Measurements from ENCODE around the gene RAB17.

DNA sequence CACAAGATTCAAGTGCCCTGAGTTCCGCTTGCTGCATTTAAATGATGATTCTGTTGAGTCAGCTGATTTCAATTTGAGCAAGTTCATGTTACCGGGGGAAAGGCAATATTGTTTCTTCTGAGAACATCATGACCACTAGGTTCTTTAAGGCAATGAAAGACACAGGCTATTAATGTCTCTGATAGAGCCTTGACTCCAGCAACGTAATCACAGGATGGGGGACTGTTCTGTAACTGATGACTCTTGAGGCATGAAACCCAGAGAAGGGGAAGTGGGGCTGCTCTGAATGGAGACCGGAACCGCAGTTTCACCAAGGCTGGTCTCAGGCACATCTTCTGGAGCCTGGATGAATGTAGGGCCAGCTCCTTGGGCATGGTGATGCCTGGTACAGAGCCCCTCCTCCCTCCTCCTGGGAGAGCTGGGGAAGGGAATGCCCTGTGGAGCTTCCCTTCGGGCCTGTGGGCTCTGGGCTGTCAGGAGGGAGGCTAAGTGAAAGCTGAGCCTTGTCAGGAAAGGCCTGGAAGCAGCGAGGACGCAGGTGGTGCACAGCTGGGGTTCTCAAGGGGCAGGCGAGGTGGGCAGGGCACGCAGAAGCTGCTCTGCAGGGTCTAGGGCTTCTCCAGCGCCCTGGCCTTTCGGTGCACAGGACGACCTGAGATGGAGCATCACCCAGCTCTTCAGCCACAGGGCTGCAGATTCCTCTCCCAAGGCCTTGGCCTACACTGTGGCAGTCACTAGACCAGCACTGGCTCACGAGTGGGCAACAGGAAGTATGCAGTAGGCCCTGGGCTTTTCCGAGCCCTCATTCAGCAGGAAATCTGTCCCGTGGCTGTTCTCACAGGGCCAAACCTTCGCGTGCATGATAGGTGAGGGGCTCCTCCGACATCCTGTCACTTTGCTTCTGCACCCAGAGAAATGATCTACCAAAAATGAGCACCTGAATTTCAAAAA is 60.8 kb downstream of the RAB17 start:
- TF ChIP-seq, protein P1, sequence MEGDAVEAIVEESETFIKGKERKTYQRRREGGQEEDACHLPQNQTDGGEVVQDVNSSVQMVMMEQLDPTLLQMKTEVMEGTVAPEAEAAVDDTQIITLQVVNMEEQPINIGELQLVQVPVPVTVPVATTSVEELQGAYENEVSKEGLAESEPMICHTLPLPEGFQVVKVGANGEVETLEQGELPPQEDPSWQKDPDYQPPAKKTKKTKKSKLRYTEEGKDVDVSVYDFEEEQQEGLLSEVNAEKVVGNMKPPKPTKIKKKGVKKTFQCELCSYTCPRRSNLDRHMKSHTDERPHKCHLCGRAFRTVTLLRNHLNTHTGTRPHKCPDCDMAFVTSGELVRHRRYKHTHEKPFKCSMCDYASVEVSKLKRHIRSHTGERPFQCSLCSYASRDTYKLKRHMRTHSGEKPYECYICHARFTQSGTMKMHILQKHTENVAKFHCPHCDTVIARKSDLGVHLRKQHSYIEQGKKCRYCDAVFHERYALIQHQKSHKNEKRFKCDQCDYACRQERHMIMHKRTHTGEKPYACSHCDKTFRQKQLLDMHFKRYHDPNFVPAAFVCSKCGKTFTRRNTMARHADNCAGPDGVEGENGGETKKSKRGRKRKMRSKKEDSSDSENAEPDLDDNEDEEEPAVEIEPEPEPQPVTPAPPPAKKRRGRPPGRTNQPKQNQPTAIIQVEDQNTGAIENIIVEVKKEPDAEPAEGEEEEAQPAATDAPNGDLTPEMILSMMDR (IDR thresholded peaks at IDR 0.05 in 8 of 11, conservative IDR thresholded peaks at IDR 0.05 in 3 of 11): no peak
- TF ChIP-seq POLR2A (IDR thresholded peaks at IDR 0.05) (no peak), POLR2AphosphoS5 (IDR thresholded peaks at IDR 0.05) (no peak)

Measured in spleen (tissue), 7 donors.